HFFc6 (cell line): ENCODE measurements around the gene RAI1. TPM values are rescaled to one million over a fixed set of nuclear protein-coding genes. Genes with fewer than 3 reads are reported as not detected.

Experiments used
- DNase-seq: peaks from one replicate; pipeline ENCODE4 v3.0.0-alpha.2; 2018
- H3K27ac Mint-ChIP-seq: 2 replicates; pipeline ENCODE4 v1.8.0; 2020; ENCODE audit warnings: mild to moderate bottlenecking, mixed read lengths
- H3K27me3 Mint-ChIP-seq: 2 replicates; pipeline ENCODE4 v1.8.0; 2021; ENCODE audit warnings: mild to moderate bottlenecking, moderate library complexity, mixed read lengths; ENCODE audit not compliant: insufficient read depth
- H3K36me3 Mint-ChIP-seq: 2 replicates; pipeline ENCODE4 v1.8.0; 2021; ENCODE audit warnings: low read depth, mixed read lengths
- H3K4me1 Mint-ChIP-seq: 2 replicates; pipeline ENCODE4 v1.8.0; 2020; ENCODE audit warnings: low read depth, mixed read lengths
- H3K4me3 Mint-ChIP-seq: 2 replicates; pipeline ENCODE4 v1.8.0; 2020; ENCODE audit warnings: mild to moderate bottlenecking, moderate library complexity, mixed read lengths
- H3K9me3 Mint-ChIP-seq: 2 replicates; pipeline ENCODE4 v1.8.0; 2020; ENCODE audit warnings: mild to moderate bottlenecking, mixed read lengths
- total RNA-seq, 6 experiments: library from RNA; stranded (reverse); fragmentation: NEBNext Ultra II Directional; extraction: Animal tissue kit (Norgen Biotek cat#: 25700); gene quantifications; 2 replicates in 1 of 6; 3 replicates in 5 of 6; pipeline ENCODE4 v1.2.3, GENCODE V29; 2021
- TF ChIP-seq, protein P1 (sequence below): fragments of 200-600 bp; sonication (generic); IDR thresholded peaks from 2 replicates; pipeline ENCODE4 v1.5.0; 2021; ENCODE audit warnings: antibody characterized with exemption, mild to moderate bottlenecking

RAI1 gene
- total RNA-seq, 6 experiments from 2014 or later = 26.9 to 29.3 (median 29.0) TPM

DNA sequence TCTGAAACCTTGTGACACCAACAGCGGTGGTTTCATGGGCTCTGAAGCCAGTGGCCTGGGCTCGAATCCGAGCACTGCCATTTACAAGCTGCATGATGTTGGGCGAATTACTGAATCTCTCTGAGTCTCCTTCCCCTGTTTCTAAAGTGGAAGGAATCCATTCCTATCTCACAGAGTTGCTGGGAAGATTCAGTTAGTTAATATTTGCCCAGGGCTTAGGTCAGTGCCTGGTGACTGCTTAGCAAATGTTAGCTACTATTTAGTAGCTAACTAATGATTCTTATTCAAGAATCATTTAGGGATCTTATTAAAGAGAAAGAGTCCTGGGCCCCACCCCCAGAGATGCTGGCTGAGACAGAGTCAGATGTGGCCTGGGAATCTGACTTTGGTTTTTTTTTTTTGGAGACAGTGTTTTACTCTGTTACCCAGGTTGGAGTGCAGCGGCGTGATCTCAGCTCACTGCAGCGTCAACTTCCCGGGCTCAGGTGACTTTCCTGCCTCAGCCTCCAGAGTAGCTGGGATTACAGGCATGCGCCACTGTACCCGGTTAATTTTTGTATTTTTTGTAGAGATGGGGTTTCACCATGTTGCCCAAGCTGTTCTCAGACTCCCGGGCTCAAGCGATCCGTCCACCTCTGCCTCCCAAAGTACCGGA lies 33.6 kb upstream of the RAI1 start:
- Mint-ChIP-seq H3K4me3 (no peak overlapping the region), H3K27me3 (peaks cover 35% of the 10 kb centered on the region), H3K9me3 (peaks cover 20% of the 10 kb centered on the region), H3K27ac (no peak overlapping the region), H3K4me1 (peaks cover 15% of the 10 kb centered on the region), H3K36me3 (no peaks in the 10 kb centered on the region; the same call in 1 of the 2 replicates)
- TF ChIP-seq, protein P1, sequence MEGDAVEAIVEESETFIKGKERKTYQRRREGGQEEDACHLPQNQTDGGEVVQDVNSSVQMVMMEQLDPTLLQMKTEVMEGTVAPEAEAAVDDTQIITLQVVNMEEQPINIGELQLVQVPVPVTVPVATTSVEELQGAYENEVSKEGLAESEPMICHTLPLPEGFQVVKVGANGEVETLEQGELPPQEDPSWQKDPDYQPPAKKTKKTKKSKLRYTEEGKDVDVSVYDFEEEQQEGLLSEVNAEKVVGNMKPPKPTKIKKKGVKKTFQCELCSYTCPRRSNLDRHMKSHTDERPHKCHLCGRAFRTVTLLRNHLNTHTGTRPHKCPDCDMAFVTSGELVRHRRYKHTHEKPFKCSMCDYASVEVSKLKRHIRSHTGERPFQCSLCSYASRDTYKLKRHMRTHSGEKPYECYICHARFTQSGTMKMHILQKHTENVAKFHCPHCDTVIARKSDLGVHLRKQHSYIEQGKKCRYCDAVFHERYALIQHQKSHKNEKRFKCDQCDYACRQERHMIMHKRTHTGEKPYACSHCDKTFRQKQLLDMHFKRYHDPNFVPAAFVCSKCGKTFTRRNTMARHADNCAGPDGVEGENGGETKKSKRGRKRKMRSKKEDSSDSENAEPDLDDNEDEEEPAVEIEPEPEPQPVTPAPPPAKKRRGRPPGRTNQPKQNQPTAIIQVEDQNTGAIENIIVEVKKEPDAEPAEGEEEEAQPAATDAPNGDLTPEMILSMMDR = no peak
- no peak for DNase-seq

DNA sequence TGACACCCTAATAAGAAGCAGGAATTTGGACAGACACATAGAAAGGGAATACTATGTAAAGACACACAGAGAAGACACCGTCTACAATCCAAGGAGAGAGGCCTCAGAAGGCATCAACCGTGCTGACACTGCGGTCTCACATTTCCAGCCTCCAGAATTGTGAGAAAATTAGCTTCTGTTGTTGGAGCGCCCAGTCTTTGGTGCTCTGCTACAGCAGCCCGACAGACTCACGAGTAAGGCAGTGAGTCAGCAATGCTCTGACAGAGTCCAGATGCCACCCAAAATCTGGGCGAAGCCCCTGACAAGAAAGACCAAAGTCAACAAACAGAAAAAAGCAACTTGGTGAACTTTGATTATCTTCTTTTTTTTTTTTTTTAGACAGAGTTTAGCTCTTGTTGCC lies 32.5 kb upstream of the RAI1 start:
- Mint-ChIP-seq H3K4me1 (peaks cover 15% of the 10 kb centered on the region), H3K27ac (no peak overlapping the region), H3K4me3 (no peak overlapping the region), H3K36me3 (no peaks in the 10 kb centered on the region; the same call in 1 of the 2 replicates), H3K27me3 (peaks cover 35% of the 10 kb centered on the region), H3K9me3 (peaks cover 20% of the 10 kb centered on the region)
- TF ChIP-seq, protein P1 = no peak
- no peak for DNase-seq

DNA sequence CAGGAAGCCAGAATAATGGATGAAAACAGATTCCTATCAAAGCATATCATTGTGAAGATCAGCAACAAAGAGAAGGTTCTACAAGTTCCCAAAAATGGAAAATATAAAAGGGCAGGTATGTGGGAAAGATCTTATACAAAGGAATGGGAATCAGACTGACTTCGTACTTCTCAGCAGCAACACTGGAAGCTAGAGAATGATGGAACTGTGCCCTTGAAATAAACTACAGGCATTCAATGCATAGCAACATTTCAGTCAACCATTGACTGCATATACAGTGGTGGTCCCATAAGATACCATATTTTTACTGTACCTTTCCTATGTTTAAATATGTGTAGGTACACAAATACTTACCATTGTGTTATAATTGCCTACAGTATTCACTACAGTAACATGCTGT lies 30.3 kb upstream of the RAI1 start:
- H3K4me3 Mint-ChIP-seq = no peak overlapping the region
- peaks cover 38% of the 10 kb centered on the region for H3K27me3 Mint-ChIP-seq
- H3K4me1 Mint-ChIP-seq = peaks cover 12% of the 10 kb centered on the region
- H3K36me3 Mint-ChIP-seq = no peaks in the 10 kb centered on the region; the same call in 1 of the 2 replicates
- DNase-seq = no peak
- peaks cover 14% of the 10 kb centered on the region for H3K9me3 Mint-ChIP-seq
- H3K27ac Mint-ChIP-seq = no peak overlapping the region
- TF ChIP-seq, protein P1 = no peak

DNA sequence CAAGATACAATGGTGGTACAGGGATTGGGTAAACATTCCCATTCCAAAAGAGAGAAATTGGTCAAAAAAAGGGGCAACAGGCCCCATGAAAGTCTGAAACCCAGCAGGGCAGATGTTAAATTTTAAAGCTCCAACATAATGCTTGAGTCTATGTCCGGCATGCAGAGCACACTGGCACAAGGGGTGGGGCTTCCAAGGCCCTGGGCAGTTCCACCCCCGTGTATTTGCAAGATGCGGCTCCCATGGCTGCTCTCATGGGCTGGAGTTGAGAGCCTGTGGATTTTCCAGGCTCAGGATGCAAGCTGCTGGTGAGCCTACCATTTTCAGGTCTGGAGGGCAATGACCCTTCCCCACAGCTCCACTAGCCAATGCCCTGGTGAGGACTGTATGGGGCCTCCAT lies 27.9 kb upstream of the RAI1 start:
- no peak for DNase-seq
- Mint-ChIP-seq H3K27ac (no peak overlapping the region), H3K9me3 (peaks cover 25% of the 10 kb centered on the region), H3K4me1 (peaks cover 5% of the 10 kb centered on the region), H3K27me3 (peaks cover 32% of the 10 kb centered on the region), H3K4me3 (no peak overlapping the region), H3K36me3 (no peaks in the 10 kb centered on the region; the same call in 1 of the 2 replicates)
- TF ChIP-seq, protein P1 = no peak

DNA sequence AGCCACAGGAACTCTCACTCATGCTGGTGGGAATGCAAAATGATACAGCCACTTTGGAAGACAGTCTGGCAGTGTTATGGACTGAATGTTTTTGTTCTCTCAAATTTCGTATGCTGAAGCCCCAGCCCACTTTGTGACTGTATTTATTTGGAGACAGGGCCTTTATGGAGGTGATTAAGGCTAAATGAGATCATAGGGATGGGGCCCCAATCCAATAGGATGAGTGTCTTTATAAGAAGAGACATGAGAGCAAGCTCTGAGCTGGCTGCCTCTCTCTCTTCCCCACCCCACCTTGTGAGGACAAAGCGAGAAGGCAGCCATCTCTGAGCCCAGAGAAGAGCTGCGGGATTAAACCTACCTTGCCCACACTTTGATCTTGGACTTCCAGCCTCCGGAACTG lies 21.9 kb upstream of the RAI1 start:
- H3K27ac Mint-ChIP-seq = no peak overlapping the region
- peaks cover 21% of the 10 kb centered on the region for H3K27me3 Mint-ChIP-seq
- peaks cover 12% of the 10 kb centered on the region for H3K36me3 Mint-ChIP-seq
- peaks cover 25% of the 10 kb centered on the region for H3K9me3 Mint-ChIP-seq
- TF ChIP-seq, protein P1 = no peak
- peaks cover 15% of the 10 kb centered on the region for H3K4me1 Mint-ChIP-seq
- DNase-seq = no peak
- H3K4me3 Mint-ChIP-seq = no peak overlapping the region
